SIG-M5 treated with dmso at 0.1 percent for 504 hours (cell line): ENCODE data around the gene SPATA7.

ENCODE experiments used
- DNase-seq: peaks from one replicate; lab custom pipeline; 2025; ENCODE audit not compliant: unreplicated experiment; lab: John Stamatoyannopoulos, UW

SPATA7 gene

DNA sequence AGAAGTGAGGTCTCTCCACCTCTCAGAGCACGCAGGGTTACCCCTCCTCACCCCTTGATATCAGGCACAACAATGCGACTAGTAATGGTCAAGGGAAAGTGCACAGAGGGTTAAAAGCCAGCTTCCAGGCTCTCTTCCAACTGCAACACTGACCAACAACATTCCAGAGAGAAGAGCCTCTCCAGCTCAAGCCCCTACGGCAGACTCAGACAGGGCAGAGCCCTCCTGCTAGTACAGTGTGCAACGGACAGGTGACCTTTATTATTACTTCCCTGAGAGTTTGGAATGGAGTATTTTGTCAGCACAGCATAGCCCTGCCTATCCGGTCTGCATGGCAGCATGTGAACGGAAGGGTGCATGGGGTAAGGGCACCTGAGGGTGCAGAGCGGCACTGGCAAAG, 96.3 kb downstream of the SPATA7 start:
- DNase-seq: no peak

DNA sequence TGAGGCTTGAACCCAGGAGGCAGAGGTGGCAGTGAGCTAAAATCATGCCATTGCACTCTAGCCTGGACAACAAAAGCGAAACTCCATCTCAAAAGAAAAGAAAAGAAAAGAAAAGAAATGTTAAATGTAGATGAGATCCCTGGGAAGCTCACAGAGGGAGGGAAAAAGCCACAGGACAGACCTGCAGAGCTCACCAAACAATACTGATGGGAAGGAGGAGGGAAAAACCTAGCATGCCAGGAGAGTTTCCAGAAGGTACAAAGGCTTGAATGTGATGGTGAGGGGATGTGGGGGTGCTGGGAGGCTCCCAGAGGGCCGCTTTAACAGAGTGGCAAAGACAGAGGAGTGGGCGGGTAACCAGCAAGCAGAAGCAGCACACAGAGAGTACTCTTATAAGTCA, 97.1 kb downstream of the SPATA7 start:
- DNase-seq: no peak
